ENCODE data around the gene ST6GALNAC5.
"Not testable (repeated sequence)": the region's sequence is repeated elsewhere in the genome, so short reads cannot be mapped to it uniquely, and the experiment has no call there.

Gene ST6GALNAC5

DNA sequence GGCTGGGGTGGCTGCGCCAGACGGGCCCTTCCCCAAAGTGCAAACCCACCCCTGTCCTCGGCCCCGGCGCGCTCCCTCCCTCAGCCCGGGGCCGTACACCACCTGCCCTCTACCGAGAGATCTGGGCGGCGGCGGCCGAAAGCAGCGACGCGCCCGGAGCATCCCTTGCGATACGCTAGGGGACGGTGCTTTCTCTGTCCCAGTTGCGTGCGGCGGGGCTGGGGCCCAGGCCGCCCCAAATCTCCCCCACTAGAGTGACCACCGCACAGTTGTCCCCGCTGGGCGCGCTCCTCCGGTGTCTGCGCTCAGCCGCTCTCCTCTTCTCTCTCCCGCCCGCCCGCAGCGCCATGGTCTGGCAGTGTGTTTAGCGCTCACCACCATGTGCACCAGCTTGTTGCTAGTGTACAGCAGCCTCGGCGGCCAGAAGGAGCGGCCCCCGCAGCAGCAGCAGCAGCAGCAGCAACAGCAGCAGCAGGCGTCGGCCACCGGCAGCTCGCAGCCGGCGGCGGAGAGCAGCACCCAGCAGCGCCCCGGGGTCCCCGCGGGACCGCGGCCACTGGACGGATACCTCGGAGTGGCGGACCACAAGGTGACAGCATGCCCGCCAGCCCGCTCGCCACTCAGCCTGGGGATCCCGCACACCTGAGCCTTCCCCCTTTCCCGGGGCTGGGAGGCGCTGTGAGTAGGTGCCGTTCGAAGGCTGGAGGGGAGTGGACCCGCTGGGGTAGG is 1.0 kb downstream of the ST6GALNAC5 start:
- DNase-seq (ENCODE audit: low read depth) = no peak

DNA sequence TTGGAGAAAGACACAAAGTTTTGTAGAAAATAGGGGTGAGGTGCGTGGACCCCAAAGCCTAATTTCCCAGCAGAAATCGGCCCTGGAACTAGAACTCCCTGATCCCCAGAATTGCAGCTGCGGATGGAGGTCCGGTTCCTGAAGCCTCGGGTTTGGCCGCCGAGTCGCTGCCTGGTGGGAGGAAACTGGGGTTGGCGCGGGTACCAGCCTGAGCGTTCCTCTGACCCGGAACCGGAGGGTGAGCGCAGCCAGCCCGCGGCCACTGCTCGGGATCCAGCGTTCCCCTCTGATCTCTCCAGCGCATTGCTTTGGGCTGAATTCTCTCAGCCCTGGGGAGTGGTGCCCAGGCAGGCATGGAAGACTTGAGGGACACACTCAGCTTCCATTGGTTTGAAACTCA is 1.6 kb downstream of the ST6GALNAC5 start:
- DNase-seq (ENCODE audit: low read depth) = no peak

DNA sequence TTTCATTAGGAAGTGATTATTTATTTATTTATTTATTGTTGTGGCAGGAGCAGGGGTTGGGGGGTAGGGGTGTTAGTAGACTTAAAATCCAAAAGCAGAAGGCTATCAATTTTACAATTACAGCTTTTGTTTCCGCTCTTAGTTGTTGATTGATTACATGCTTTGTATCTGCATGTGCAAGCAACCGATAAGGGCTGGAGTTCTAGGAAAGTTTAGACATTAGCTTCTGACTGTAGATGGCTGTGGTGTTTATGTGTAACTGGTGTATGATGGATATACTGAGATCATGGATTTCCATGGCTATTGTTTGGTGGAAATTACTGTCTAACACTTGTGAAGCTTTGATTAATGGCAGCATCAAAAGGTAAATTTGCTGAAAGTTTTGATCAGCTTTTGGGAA is 2.8 kb downstream of the ST6GALNAC5 start:
- no peak for DNase-seq (ENCODE audit: low read depth)

DNA sequence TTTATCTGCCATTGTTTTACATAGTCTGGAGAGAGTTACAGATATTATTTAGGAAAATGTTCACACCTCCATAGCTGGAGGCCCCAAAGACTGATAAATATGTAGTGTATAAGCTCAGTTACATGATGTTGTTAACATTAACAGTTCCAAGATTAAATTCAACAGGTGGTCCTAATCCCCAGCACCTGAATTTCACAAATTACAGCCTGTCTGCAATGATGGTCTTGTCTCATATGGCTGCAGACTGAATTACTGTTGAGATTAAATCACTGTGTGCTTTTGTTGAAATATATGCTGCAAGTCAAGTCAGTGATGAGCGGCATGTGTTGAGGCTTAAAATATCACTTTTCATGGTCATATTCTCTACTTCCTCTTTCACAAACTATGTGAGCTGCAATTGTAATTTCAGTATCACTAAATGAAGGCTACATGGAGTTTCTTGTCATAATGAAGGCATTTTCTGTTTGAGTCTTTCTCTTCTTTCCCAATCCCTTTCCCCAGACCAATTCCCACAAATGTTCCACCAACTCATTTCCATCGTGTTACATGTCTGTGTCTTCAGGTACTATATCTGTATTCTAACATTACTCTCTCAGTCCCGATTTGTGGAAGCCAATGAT is 4.2 kb downstream of the ST6GALNAC5 start:
- no peak for DNase-seq (ENCODE audit: low read depth)

DNA sequence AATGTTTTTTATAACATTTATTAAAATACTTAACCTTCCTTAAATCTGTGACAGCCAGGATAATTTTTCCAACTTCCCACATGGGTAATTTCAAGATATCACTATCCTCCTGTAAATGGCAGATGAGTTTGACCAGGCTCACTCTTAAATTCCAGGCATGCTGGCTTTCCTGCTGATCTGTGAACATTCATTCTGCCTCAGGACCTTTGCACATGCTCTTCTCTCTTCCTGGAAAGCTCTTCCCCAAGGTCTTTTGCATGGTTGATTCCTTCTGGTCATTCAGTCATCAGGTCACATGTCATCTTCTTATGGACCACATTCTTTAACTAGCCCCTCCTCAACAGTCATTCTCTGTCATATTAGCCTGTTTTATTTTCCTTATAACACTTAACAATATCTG is 5.7 kb downstream of the ST6GALNAC5 start:
- no peak for DNase-seq (ENCODE audit: low read depth)

DNA sequence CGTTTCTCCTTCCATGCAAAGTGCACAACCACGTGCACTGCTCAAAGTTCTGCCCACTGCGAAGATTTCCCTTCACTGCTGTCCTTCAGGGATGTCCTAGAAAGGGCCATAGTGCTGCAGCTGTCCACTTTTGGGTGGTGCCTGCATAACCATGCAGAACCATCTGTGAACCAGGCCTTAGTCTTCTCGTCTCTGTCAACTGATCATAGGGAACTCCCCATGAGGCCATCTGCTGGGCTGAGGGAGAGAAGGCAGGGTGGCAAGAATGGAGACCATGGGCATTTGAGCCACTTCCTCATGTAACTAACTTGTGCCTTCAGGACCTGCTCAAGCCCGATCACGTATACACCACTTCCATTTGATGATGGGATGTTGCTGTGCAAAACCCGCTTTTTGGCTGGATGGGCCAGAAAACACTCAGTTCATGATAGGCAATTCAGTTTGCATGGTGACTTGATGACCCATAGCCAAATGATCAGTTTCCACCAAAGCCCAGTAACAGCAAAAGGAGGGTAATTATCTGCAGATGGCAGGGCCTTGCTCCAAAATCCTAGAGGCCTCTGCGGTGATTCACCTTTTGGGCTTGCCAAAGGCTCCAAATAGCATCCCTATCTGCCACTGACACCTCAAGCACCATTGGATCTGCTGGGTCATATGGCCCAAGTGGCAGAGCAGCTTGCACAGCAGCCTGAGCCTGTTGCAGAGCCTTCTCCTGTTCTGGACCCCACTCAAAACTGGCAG is 9.5 kb downstream of the ST6GALNAC5 start:
- DNase-seq (ENCODE audit: low read depth) = no peak

DNA sequence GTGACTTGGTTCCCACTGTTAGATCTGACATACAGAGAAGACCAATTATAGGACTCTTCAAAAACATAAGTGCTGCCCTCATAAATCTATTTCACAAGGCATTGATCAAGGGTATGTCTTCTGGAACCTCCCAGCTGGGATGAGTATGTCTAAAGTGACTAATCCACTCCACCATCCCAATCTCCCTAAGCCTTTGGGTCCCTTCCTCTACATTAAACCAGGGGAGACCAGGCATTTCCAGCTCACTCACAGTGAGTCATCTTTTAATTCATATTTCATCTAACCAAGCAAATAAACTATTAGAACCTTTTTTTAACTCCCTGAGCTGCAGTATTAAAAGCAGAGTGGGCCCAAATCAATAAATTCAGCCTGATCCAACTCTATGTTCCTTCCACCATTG is 11.7 kb downstream of the ST6GALNAC5 start:
- not testable (repeated sequence) for DNase-seq (ENCODE audit: low read depth)

DNA sequence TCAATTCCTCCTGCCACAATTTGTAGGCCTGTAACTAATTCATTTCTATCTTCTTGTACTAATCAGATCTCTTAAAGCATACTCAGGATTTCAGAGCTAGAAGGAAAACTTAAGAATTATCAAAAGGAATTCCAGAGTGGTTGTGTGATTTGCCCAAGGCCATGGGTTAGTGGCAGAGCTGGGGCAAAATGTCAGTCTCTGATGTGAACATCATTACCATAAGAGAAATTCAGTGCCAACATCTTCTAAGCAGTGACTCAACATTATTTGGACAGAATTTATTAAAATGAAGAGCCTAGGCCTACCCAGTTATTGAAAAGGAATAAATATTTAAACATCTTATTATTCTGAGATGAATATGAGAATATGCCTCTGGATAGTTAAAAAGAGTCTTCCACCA is 14.5 kb downstream of the ST6GALNAC5 start:
- DNase-seq (ENCODE audit: low read depth) = no peak

DNA sequence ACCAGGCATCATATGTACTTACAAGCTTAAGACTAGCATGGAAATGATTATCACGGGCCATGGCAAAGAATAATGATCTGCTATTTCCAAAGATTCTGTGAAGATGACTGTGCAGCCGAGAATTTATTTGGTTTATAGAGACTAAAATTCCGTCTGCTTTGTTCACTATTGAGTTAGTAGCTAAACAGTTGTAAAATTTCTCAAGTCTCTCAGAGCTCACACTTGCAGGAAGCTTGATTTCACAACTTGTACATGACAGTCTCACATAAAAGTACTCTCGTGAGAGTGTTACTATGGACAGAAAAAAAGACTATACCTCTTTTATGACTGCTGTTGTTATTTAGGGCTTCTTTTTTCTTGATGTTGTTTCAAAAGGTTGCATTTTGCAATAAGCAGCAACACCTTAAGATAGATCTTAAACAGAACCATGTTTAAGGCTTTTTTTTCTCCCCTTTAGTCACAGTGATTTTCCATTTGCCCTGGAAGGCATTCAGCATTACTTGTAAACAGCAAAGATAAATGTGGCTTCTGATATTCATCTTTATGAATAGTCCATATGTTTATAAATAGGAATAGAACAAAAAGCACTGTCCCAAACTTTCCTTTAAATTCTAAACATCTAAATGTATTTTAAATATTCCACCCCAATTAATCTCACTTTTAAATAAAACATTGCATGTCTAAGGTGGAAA is 24.8 kb downstream of the ST6GALNAC5 start:
- no peak for DNase-seq (ENCODE audit: low read depth)

DNA sequence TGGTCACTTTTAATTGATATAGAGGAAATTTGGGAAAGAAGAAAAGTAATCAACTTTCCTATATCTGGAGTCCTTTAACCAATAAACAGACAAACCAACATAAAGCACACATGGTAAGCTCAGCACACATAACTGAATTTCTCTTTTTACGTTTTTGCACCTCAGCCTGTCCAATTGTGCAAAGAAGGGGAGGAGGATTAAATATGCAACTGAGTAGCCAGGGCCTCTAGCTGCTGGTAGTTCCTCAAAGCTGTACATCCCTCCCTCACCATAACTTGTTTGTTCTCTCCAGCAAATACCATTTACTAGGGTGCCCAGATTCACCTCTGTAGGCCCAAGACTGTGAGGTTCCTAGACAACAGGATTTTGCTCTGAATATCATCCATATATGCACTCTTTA is 25.4 kb downstream of the ST6GALNAC5 start:
- no peak for DNase-seq (ENCODE audit: low read depth)

DNA sequence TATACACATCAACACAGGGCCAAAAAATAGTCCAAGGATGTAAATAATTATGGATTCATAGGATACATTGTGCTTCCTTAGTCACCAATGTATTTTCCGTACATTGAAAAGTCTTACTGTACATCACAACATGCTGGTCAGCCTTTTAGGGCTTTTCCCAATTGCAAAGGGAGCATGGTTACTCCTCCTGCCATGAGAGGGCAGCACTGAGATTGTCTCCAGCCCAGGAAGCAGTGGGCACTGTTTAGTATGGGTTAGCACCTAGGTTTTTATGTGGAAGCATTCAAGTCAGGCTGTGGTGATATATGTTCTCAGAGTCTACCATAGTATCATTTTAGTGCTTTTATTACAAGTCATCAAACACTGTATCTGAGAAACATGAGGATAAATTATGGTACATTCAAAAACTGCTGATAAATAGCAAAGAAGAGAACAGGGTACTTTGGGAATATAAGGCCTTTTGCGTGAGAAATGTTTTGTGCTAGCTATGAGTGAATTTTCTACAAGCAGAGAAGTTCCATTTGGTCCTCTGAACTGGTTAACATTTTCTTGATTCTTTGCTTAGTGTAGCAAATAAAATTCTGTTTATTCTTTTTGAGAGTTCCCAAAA is 34.0 kb downstream of the ST6GALNAC5 start:
- no peak for DNase-seq (ENCODE audit: low read depth)

DNA sequence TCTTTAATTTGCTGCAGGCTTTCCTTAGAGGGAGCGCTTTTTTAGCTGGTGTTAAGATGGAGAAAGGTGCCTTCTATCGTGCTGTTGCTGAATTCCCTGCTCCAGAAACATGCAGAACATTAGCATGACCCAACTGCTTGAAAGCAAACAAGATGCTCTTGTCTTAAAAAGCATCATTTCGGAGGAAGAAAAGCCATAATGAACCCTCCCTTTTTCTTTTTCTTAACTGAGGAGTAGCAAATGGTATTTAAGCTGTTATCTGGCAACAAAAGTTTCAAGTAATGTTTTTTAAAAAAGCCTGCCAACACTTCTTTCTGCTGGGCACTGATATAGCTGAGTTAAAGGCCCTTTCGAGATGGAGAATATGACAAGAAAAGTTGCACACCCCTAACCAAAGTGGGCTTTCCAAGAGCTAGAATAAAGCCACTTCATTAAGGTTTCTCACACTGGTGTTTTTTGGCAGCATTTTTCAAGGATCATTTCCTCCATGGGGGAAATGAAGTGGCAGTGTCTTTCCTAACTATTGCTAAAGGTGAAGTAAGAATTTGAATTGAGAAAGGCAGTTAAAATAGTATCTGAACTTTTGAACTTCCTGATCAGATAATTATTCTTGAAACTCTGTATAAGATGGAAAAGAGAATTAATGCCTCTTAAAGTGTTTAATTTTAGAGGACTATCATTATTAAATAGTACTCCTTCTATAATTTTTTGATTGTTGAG is 38.8 kb downstream of the ST6GALNAC5 start:
- DNase-seq (ENCODE audit: low read depth) = no peak

DNA sequence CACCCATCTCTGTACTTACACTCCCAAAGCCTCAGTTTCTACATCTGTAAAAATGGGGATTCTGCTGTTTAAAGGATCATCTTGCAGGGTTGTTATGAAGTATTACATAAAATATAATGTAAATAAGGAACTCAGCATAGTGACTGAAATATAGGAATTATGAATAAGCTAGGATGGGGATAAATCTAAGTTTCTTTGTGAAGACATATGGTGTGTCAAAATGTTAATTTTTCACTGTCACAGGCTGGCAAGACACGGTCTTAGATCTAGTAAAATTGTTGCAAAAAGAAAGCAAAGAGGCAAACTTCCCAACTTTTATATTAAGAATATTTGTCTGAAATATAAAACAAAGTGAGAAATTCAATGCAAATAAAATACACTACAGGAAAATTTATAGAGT is 42.0 kb downstream of the ST6GALNAC5 start:
- no peak for DNase-seq (ENCODE audit: low read depth)

DNA sequence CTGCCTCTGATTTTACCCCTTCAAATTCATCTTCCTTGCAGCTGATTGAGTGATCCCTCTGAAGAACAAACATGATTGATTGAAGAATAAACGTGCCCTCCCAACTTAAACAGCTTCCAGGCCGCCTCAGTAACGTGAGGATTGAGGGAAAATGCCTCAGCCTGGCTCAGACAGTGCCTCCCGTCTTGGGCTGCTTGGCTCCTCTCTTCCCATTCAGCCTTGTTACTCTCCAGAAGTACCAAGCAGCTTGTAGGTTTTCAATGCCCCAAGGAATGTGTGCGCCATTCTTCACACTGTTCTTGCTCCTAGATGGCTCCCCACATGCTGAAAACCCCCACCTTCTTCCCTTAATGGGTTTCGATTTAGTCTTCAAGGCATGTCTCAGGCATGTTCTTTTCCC is 51.8 kb downstream of the ST6GALNAC5 start:
- no peak for DNase-seq (ENCODE audit: low read depth)

DNA sequence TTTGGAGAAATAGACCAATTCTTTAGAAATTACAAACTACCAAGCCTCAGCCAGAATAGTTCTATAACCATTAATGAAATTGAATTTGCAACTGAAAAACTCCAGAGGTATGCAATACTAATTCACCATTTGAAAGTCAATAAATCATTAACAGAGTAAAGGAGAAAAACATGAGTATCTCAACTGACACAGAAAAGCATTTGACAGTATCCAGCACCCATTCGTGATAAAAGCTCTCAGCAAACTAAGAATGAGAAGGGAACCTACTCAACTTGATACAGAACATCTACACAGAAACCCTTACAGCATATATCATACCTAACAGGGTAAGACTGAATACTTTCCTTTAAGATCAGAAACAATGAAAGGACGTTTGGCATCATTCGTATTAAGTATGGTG is 54.3 kb downstream of the ST6GALNAC5 start:
- DNase-seq (ENCODE audit: low read depth) = no peak

DNA sequence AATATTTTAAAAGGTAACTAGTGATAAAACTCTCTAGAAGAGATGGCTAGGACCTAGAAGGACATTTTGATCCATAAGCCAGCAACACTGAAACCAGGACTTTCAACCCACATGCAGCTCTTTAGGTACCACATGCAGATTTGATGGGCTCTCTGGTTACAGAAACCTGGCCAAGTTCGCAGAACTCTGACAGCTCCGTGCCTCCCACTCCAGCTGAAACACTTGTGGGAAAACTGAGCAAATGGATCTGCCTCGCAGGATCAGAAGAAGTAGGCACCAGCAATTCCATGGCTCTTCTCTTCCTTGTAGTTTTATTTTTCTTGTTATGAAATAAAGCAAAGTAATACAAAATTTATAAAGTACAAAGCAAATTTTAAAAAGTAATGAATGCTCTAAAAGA is 58.5 kb downstream of the ST6GALNAC5 start:
- no peak for DNase-seq (ENCODE audit: low read depth)

DNA sequence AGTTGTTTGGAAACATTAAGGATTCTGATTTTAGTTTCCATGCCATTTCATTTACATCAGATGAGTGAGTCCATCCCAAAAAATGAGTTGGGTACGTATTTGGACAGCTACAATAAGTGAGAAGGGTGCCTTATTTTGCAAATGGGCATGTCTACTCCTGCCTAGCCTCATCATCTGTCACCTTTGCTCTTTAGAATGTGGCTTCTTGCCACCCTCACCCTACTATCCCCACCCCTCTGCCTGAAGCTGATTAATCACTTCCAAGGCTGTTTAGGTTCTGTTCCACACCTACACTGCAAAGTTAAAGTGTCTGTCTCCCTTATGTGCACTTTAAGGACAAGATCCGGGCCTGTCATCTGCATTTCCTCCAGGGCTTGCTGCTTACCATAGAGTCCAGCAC is 61.2 kb downstream of the ST6GALNAC5 start:
- DNase-seq (ENCODE audit: low read depth) = no peak

DNA sequence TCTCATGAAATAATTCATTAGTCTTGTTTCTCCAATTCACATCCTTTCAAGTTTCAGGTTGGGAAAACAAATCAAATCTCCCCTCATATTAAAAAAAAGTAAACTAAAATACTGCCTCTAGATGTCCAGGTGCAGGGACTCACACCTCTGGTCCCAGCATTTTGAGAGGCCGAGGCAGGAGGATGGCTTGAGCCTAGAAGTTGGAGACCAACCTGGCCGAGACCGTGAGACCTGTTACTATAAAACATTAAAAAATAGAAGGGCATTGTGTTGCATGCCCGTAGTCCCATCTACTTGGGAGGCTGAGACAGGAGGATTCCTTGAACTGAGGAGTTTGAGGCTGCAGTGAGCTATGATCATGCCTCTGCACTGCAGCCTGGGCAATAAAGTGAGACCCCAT is 61.9 kb downstream of the ST6GALNAC5 start:
- no peak for DNase-seq (ENCODE audit: low read depth)

DNA sequence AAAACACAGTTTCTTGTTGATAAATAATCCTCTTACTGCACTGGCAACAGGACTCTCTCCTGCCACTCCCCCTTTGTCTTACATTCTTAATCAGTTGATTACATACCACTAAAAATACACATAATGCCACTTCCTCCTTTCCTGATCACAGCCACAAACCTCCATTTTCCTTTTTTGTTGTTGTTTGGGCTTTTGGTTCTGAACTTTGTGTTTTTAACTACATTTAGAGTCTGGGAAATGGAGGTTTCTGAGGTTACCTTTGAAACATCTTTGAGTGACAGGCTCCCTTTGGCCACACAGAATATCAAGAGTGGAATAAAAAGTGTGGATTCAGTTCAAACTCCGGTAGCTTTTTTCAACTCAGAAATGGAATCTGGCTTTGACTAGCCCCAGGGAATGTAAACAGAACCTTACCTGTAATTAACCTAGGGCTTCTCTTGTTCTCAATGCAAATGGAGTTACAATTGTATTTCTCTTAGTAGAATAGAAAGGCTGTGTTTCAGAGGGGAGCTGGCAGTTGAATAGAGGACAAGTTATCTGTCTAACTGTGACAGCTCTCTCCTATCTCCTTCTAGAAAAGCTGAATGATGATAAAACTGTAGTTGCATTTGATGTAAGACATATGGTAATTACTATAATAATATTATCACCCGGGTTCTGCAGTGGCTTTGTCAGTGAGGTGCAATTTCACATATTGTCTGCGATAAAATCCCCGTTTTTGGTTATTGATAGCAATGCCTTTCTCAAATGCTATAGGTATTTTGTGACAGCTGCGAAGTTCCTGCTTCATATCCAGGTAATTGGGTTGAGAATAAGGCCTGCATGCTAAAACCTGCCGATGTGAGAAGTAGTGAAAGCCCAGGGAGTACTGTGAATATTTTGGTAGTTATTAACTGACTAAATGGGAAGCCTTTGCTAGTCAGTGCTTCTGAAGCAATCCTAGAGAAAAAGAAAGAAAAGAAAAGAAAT is 66.9 kb downstream of the ST6GALNAC5 start:
- no peak for DNase-seq (ENCODE audit: low read depth)

DNA sequence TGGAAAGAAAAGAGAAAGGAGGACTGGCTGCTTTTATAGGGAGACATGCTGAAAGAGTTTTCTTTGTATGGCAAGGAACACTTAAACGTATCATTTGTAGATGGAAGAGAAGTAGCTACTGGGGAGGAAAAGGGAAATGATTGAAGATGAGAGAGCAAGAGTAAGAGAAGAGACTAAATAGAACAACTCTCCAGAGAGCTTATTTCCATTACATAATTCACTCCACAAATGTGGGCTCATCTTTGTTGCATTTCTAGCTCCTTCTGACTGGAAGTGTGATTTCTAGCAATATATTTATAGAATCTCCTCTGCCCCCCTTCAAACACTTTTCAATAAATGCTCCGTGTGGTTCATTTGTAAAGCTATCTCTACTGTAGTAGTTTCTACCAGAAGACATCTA is 71.0 kb downstream of the ST6GALNAC5 start:
- DNase-seq (ENCODE audit: low read depth) = no peak

All from stimulated activated CD8-positive, alpha-beta memory T cell treated with anti-CD3 and anti-CD28 coated beads, Interleukin-12 subunit alpha, Interleukin-12 subunit beta, amount 100 ng/mL, for 1 hour (primary cell).